Sigmoid colon (tissue), 7 donors: ENCODE measurements around the gene SYNGR1. TPM values are rescaled to one million over a fixed set of nuclear protein-coding genes. Genes with fewer than 3 reads are reported as not detected.

Experiments used
- DNase-seq: peaks from one replicate; pipeline ENCODE4 v3.0.0-alpha.2; 2019
- H3K27ac ChIP-seq, 4 donors: fragments of 200-600 bp; sonication (generic); one replicate each; pipeline ENCODE4 v1.5.1; 2016 to 2019; ENCODE audit warnings: mild to moderate bottlenecking in 1 of 4
- H3K27me3 ChIP-seq, 3 donors: fragments of 200-600 bp; sonication (generic); one replicate each; pipeline ENCODE4 v1.5.1; 2019; ENCODE audit warnings: mild to moderate bottlenecking in 1 of 3
- H3K36me3 ChIP-seq, 4 donors: fragments of 200-600 bp; sonication (generic); one replicate each; pipeline ENCODE4 v1.5.1; 2016 to 2019
- H3K4me1 ChIP-seq, 4 donors: fragments of 200-600 bp; sonication (generic); one replicate each; pipeline ENCODE4 v1.5.1; 2017 to 2019
- H3K4me3 ChIP-seq, 4 donors: fragments of 200-600 bp; sonication (generic); one replicate each; pipeline ENCODE4 v1.5.1; 2017 to 2019; ENCODE audit warnings: mild to moderate bottlenecking in 2 of 4, moderate library complexity in 1 of 4
- H3K9me3 ChIP-seq, 4 donors: fragments of 200-600 bp in 3 of 4; sonication (generic) in 3 of 4; one replicate each; pipeline versions ENCODE4 v1.5.1 to v1.6.1; 2013 to 2019
- EP300 ChIP-seq, 4 donors: sonication (generic); formaldehyde crosslinking; IDR thresholded peaks; one replicate each; pipeline ENCODE4 v1.6.1; 2017; ENCODE audit warnings: antibody characterized with exemption in 4 of 4
- POLR2A ChIP-seq, 2 donors: fragments of 450-650 bp; IDR thresholded peaks; one replicate each; pipeline ENCODE4 v1.6.1; 2016; ENCODE audit warnings: antibody characterized with exemption in 2 of 2, mild to moderate bottlenecking in 2 of 2, moderate library complexity in 2 of 2
- POLR2AphosphoS5 ChIP-seq, 4 donors: sonication (generic); formaldehyde crosslinking; IDR thresholded peaks; one replicate each; pipeline ENCODE4 v1.6.1; 2017; ENCODE audit warnings: antibody characterized with exemption in 4 of 4
- WGBS, 2 donors: extraction: QIAGEN DNeasy Blood & Tissue Kit; methylation state at CpG; one replicate each; pipeline ENCODE4 v1.1.7; 2013; 5-methylcytosine and 5-hydroxymethylcytosine counted together
- intact Hi-C: fragments of 100-400 bp; cut with DNase I; formaldehyde crosslinking; loops from one replicate; pipeline ENCODE4 v1.15.1; 2023
- polyA plus RNA-seq, 3 donors: library from polyadenylated mRNA; stranded (reverse); fragments of 200-250 nt; gene quantifications; one replicate each; pipeline ENCODE4 v1.2.3, GENCODE V29; 2013
- total RNA-seq, 4 donors: library from RNA; depleted of rRNA; stranded (reverse); fragments of >200 nt; gene quantifications; one replicate each; pipeline ENCODE4 v1.1.0, GENCODE V29; 2016
- TF ChIP-seq, protein P1 (sequence below), 4 experiments: fragments of 450-650 bp in 3 of 4; fragments of 200-600 bp in 1 of 4; IDR thresholded peaks; one replicate each; pipeline ENCODE4 v1.5.1; 2016 to 2019; ENCODE audit warnings: antibody characterized with exemption in 4 of 4, mild to moderate bottlenecking in 3 of 4, moderate library complexity in 2 of 4
- donor health status: healthy with polysubstance abuse.
- donor health status: Bipolar disorder and iron deficiency.
- donor health status: healthy.

The SYNGR1 gene
- total and polyA plus RNA-seq, 7 donors = 0.69 to 29.4 (median 14.5) TPM

GRCh38 chr22:39312410-39312809 is 37.4 kb upstream of the SYNGR1 start:
- DNase-seq = no peak
- WGBS, 2 donors = 77 to 82% methylated on average over 5 of the region's 5 CpGs
- Histone ChIP-seq H3K27ac (no peak overlapping the region), H3K36me3 (peaks cover 49 to 61% (median 53%) of the 10 kb centered on the region in 4 donors), H3K27me3 (no peaks in the 10 kb centered on the region), H3K4me3 (no peak overlapping the region), H3K9me3 (no peaks in the 10 kb centered on the region), H3K4me1 (peaks cover 0 to 58% (median 45%) of the 10 kb centered on the region in 4 donors)
- TF ChIP-seq EP300 (IDR thresholded peaks at IDR 0.05) (no peak), POLR2AphosphoS5 (IDR thresholded peaks at IDR 0.05) (no peak), POLR2A (IDR thresholded peaks at IDR 0.05) (no peak)
- TF ChIP-seq, protein P1, sequence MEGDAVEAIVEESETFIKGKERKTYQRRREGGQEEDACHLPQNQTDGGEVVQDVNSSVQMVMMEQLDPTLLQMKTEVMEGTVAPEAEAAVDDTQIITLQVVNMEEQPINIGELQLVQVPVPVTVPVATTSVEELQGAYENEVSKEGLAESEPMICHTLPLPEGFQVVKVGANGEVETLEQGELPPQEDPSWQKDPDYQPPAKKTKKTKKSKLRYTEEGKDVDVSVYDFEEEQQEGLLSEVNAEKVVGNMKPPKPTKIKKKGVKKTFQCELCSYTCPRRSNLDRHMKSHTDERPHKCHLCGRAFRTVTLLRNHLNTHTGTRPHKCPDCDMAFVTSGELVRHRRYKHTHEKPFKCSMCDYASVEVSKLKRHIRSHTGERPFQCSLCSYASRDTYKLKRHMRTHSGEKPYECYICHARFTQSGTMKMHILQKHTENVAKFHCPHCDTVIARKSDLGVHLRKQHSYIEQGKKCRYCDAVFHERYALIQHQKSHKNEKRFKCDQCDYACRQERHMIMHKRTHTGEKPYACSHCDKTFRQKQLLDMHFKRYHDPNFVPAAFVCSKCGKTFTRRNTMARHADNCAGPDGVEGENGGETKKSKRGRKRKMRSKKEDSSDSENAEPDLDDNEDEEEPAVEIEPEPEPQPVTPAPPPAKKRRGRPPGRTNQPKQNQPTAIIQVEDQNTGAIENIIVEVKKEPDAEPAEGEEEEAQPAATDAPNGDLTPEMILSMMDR (IDR thresholded peaks at IDR 0.05) = no peak
- intact Hi-C loops = loop anchor here (5.0 kb wide), 1 partner anchor 70 kb away; the partner anchor contains the start of gene PDGFB

- peaks cover 0 to 64% (median 51%) of the 10 kb centered on the region in 4 donors for H3K4me1 ChIP-seq
- intact Hi-C loops = loop anchor here (5.0 kb wide), 1 partner anchor 71 kb away; the partner anchor contains the start of gene PDGFB
- H3K27me3 ChIP-seq = no peaks in the 10 kb centered on the region
- peaks cover 50 to 70% (median 59%) of the 10 kb centered on the region in 4 donors for H3K36me3 ChIP-seq
- H3K4me3 ChIP-seq = no peak overlapping the region
- 88 to 90% methylated on average over 20 of the region's 20 CpGs for WGBS, 2 donors
- no peak overlapping the region for H3K27ac ChIP-seq
- no peak for DNase-seq
- H3K9me3 ChIP-seq = no peaks in the 10 kb centered on the region
- TF ChIP-seq POLR2A (IDR thresholded peaks at IDR 0.05) = no peak
- TF ChIP-seq EP300 (IDR thresholded peaks at IDR 0.05) = no peak
- TF ChIP-seq, protein P1 (IDR thresholded peaks at IDR 0.05) = no peak
- no peak for TF ChIP-seq POLR2AphosphoS5 (IDR thresholded peaks at IDR 0.05)
Observed at GRCh38 chr22:39313258-39314001, 36.4 kb upstream of the SYNGR1 start.

- Histone ChIP-seq H3K27me3 (no peaks in the 10 kb centered on the region), H3K4me1 (peaks cover 0 to 60% (median 45%) of the 10 kb centered on the region in 4 donors), H3K36me3 (peaks cover 50 to 70% (median 59%) of the 10 kb centered on the region in 4 donors), H3K9me3 (no peaks in the 10 kb centered on the region), H3K27ac (peak overlapping the region in 1 of 4 donors; percentile 92), H3K4me3 (no peak overlapping the region)
- TF ChIP-seq POLR2A (IDR thresholded peaks at IDR 0.05) (no peak), EP300 (IDR thresholded peaks at IDR 0.05) (no peak), POLR2AphosphoS5 (IDR thresholded peaks at IDR 0.05) (no peak)
- TF ChIP-seq, protein P1 (IDR thresholded peaks at IDR 0.05) = no peak
- 88 to 89% methylated on average over 14 of the region's 14 CpGs for WGBS, 2 donors
- intact Hi-C loops = loop anchor here (5.0 kb wide), 1 partner anchor 72 kb away; the partner anchor contains the start of gene PDGFB
- no peak for DNase-seq
Observed at GRCh38 chr22:39314251-39314971, 35.4 kb upstream of the SYNGR1 start.

DNA sequence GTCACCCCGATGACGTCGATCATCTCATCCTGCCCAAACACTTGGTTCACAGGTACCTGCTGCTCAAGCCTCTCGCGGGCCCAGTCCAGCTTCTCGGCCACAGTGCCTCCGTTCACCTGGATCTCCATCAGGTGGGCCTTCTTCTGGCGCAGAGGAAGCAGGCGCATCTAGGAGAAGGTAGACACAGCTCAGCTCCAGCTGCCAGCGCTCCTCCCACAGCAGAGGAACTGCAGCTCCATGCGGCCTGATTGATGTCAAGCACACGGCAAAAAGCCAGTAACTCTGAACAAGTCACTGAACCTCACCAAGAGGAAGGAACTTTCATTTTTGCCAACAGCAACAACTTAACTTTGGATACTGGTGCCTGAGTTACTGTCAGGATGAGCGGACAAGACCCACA is 34.4 kb upstream of the SYNGR1 start:
- no peaks in the 10 kb centered on the region for H3K9me3 ChIP-seq
- H3K36me3 ChIP-seq = peaks cover 50 to 70% (median 59%) of the 10 kb centered on the region in 4 donors
- no peaks in the 10 kb centered on the region for H3K27me3 ChIP-seq
- no peak for DNase-seq
- no peak for TF ChIP-seq POLR2AphosphoS5 (IDR thresholded peaks at IDR 0.05)
- TF ChIP-seq EP300 (IDR thresholded peaks at IDR 0.05) = no peak
- TF ChIP-seq, protein P1 (IDR thresholded peaks at IDR 0.05) = no peak
- TF ChIP-seq POLR2A (IDR thresholded peaks at IDR 0.05) = no peak
- intact Hi-C loops = loop anchor here (5.0 kb wide), 3 partner anchors 212 to 613 kb away; partner anchors contain the start of genes APOBEC3C and JOSD1
- H3K4me3 ChIP-seq = no peak overlapping the region
- H3K4me1 ChIP-seq = peaks cover 0 to 54% (median 42%) of the 10 kb centered on the region in 4 donors
- WGBS, 2 donors = 88 to 91% methylated on average over 13 of the region's 13 CpGs
- H3K27ac ChIP-seq = peak overlapping the region; percentile 68 to 99 (median 92)
